ENCODE data around the gene ZNF283. TPM values are rescaled to one million over a fixed set of nuclear protein-coding genes. Genes with fewer than 3 reads are reported as not detected.

ZNF283 gene
- total and polyA plus RNA-seq, 9 of the 15 experiments (the other 6 are each of a cell fraction or from before 2014, with no cell fraction given) = 6.0 to 19.5 (median 9.8) TPM

DNA sequence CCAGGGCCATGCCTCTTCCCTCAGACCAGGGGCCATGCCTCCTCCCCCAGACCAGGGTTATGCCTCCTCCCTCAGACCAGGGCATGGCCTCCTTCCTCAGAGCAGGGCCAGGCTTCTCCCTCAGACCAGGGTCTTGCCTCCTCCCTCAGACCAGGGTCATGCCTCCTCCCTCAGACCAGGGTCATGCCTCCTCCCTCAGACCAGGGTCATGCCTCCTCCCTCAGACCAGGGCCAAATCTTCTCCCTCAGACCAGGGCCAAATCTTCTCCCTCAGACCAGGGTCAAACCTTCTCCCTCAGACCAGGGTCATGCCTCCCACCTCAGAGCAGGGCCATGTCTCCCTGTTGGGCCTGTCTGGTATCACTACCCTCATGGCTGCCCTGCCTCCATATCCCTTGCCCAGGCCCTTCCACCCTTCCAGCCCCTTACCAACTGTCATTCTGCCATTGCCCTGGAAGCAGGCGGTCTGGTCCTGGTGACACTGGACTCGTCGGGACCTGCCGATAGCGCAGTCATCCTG is 29.0 kb upstream of the ZNF283 start (continued):
- TF ChIP-seq, protein P1, sequence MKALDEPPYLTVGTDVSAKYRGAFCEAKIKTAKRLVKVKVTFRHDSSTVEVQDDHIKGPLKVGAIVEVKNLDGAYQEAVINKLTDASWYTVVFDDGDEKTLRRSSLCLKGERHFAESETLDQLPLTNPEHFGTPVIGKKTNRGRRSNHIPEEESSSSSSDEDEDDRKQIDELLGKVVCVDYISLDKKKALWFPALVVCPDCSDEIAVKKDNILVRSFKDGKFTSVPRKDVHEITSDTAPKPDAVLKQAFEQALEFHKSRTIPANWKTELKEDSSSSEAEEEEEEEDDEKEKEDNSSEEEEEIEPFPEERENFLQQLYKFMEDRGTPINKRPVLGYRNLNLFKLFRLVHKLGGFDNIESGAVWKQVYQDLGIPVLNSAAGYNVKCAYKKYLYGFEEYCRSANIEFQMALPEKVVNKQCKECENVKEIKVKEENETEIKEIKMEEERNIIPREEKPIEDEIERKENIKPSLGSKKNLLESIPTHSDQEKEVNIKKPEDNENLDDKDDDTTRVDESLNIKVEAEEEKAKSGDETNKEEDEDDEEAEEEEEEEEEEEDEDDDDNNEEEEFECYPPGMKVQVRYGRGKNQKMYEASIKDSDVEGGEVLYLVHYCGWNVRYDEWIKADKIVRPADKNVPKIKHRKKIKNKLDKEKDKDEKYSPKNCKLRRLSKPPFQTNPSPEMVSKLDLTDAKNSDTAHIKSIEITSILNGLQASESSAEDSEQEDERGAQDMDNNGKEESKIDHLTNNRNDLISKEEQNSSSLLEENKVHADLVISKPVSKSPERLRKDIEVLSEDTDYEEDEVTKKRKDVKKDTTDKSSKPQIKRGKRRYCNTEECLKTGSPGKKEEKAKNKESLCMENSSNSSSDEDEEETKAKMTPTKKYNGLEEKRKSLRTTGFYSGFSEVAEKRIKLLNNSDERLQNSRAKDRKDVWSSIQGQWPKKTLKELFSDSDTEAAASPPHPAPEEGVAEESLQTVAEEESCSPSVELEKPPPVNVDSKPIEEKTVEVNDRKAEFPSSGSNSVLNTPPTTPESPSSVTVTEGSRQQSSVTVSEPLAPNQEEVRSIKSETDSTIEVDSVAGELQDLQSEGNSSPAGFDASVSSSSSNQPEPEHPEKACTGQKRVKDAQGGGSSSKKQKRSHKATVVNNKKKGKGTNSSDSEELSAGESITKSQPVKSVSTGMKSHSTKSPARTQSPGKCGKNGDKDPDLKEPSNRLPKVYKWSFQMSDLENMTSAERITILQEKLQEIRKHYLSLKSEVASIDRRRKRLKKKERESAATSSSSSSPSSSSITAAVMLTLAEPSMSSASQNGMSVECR (CRISPR knock-in tag; IDR thresholded peaks at IDR 0.05) = peak; percentile 20; the same call in 1 of the 2 replicates
- no peak for TF ChIP-seq GATAD2B (IDR thresholded peaks at IDR 0.05; ENCODE audit: borderline replicate concordance)

DNA sequence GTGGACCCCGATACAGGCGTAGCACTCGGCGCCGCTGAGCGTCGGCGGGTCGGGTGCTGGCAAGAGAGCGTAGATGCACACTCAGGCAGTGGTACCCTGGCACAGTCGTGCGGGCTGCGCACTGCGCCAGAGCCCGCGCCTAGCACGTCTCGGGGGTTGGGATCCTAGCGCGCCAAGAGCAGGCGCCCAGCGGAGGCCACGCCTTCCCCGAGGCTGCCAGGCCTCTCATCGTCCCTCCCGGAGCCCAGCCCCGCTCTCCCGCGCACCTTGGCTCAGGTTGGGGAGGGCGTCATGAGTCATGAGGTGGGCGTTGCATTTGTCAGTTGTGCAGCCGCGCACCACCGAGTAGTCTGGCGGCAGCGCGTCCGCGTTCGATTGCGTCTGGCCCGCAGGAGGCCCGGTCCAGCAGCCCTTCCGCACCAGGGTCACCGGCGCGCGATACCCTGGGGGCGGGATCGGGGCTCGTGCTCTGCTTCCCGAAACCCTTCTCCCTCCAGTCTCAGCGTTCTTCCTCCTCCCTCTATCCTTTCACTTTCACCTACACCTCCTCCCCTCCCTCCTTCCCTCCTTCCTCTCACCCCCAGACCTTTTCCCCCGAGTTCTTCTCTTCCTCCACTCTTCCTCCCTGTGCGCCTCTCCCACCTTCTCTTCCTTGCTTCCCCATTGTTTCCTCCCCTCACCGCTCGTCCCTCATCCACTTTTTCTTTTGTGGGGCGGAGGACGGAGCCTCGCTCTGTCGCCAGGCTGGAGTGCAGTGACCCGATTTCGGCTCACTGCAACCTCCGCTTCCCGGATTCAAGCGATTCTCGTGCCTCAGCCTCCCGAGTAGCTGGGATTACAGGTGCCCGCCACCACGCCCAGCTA is 28.3 kb upstream of the ZNF283 start:
- peak overlapping the region; percentile 85 for H2AFZ ChIP-seq (ENCODE audit: low read depth, low read length)
- no TSS peak for BruUV-seq (replicated peaks)
- no peaks in the 10 kb centered on the region; the same call in 1 of the 2 replicates for H4K20me1 ChIP-seq (replicated peaks; ENCODE audit: control insufficient read depth, insufficient read depth, low read length)
- H3K9ac ChIP-seq (ENCODE audit: insufficient read depth in 1 of 2, low read depth in 2 of 2, low read length in 2 of 2) = peak overlapping the region in 1 of 2 experiments; percentile 75; a peak in 2 of 4 replicates
- peaks cover 6 to 11% of the 10 kb centered on the region in 2 experiments; a peak in 3 of 5 replicates for H3K27me3 ChIP-seq (ENCODE audit: control insufficient read depth in 2 of 2, insufficient read depth in 2 of 2, low read length in 2 of 2)
- in situ Hi-C loops (cut with MboI) = no loop called here
- DNase-seq (ENCODE audit: extremely low read depth in 1 of 4, low spot score in 3 of 4) (peak in 3 of 4 experiments; percentile 70 to 81 (median 71)), ATAC-seq (peak; percentile 89), FAIRE-seq (no peak)
- H3K4me1 ChIP-seq (replicated peaks in 1 of 2; ENCODE audit: control insufficient read depth in 2 of 2, insufficient read depth in 2 of 2, low read length in 2 of 2) = peaks cover 0 to 22% of the 10 kb centered on the region in 2 experiments; a peak in 4 of 5 replicates
- peak overlapping the region; percentile 22; the same call in 1 of the 2 replicates for H3K4me3 ChIP-seq
- H3K9me1 ChIP-seq (ENCODE audit: control insufficient read depth, insufficient read depth, low read length) = no peaks in the 10 kb centered on the region
- H3K79me2 ChIP-seq (ENCODE audit: control insufficient read depth, insufficient read depth, low read length) = no peaks in the 10 kb centered on the region
- ChIA-PET CTCF (ENCODE audit: low intra/inter-chr PET ratio) (no interaction called here), POLR2A (interaction anchor here (1.5 kb wide), 1 partner anchor 14 kb away, joined by 5 read pairs; no protein-coding TSS in a partner anchor)
- no peaks in the 10 kb centered on the region for H3K9me3 ChIP-seq (replicated peaks; ENCODE audit: control insufficient read depth, insufficient read depth, low read depth, low read length)
- intact Hi-C loops (cut with micrococcal nuclease) = no loop called here
- no peaks in the 10 kb centered on the region for H3K36me3 ChIP-seq (ENCODE audit: control insufficient read depth, insufficient read depth, low read length)
- peak overlapping the region; percentile 73 for H3K4me2 ChIP-seq (ENCODE audit: insufficient read depth, low read length)
- no peak overlapping the region for H3K27ac ChIP-seq (ENCODE audit: extremely low read depth, low read depth, low read length)
- WGBS (ENCODE audit: insufficient coverage, low coverage, missing lambda C conversion rate) = 30% methylated on average over 51 of the region's 70 CpGs
- TF ChIP-seq FOXP4 (CRISPR knock-in tag; IDR thresholded peaks at IDR 0.05; ENCODE audit: borderline replicate concordance) (0 out of 2 replicates have a peak, but pooled peaks have one; percentile 45), TAF1 (IDR thresholded peaks at IDR 0.05; ENCODE audit: control insufficient read depth, extremely low read depth, insufficient read depth, low read length, severe bottlenecking) (no peak), NRF1 (conservative IDR thresholded peaks at IDR 0.05 in 1 of 2, IDR thresholded peaks at IDR 0.05 in 1 of 2) (peak; percentile 61 to 74), ZNF274 (IDR thresholded peaks at IDR 0.05; ENCODE audit: borderline replicate concordance, low read depth, low read length) (no peak), SP2 (IDR thresholded peaks at IDR 0.05; ENCODE audit: extremely low read depth, low read depth, low read length, poor library complexity, severe bottlenecking) (no peak), SIN3B (IDR thresholded peaks at IDR 0.05; ENCODE audit: low read depth) (no peak)
- TF ChIP-seq, protein P2, sequence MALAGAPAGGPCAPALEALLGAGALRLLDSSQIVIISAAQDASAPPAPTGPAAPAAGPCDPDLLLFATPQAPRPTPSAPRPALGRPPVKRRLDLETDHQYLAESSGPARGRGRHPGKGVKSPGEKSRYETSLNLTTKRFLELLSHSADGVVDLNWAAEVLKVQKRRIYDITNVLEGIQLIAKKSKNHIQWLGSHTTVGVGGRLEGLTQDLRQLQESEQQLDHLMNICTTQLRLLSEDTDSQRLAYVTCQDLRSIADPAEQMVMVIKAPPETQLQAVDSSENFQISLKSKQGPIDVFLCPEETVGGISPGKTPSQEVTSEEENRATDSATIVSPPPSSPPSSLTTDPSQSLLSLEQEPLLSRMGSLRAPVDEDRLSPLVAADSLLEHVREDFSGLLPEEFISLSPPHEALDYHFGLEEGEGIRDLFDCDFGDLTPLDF (CRISPR knock-in tag; IDR thresholded peaks at IDR 0.05) = no peak

Measured in K562 (cell line).